Activated CD4-positive, alpha-beta T cell treated with anti-CD3 and anti-CD28 coated beads for 4 hours (primary cell): ENCODE results near the gene STK11IP.

ENCODE experiments used
- DNase-seq, 2 donors: peaks; one replicate each; pipeline ENCODE4 v3.0.0-alpha.2; 2020

STK11IP gene

GRCh38 chr2:219658874-219659273 lies 61.2 kb downstream of the STK11IP start:
- no peak for DNase-seq

- no peak for DNase-seq
Measured at GRCh38 chr2:219661197-219661954, 63.7 kb downstream of the STK11IP start.

GRCh38 chr2:219661955-219662395 lies 64.3 kb downstream of the STK11IP start:
- no peak for DNase-seq

GRCh38 chr2:219662566-219662965 lies 64.9 kb downstream of the STK11IP start:
- no peak for DNase-seq

GRCh38 chr2:219663116-219663762 lies 65.6 kb downstream of the STK11IP start:
- no peak for DNase-seq

GRCh38 chr2:219664041-219664440 lies 66.4 kb downstream of the STK11IP start:
- DNase-seq = no peak

GRCh38 chr2:219664944-219665343 lies 67.3 kb downstream of the STK11IP start:
- DNase-seq = no peak

- no peak for DNase-seq
Measured at GRCh38 chr2:219665926-219666325, 68.3 kb downstream of the STK11IP start.
